Omental fat pad (tissue), 4 donors: ENCODE data around the gene TFCP2. TPM values are rescaled to one million over a fixed set of nuclear protein-coding genes. Genes with fewer than 3 reads are reported as not detected.

ENCODE experiments used
- ATAC-seq: fragments of 150-250 bp; one replicate; pipeline ENCODE4 v1.9.1; 2016; ENCODE audit warnings: mild to moderate bottlenecking, moderate library complexity; ENCODE audit not compliant: low FRiP score
- DNase-seq: peaks from one replicate; pipeline ENCODE4 v3.0.0-alpha.2; 2019; ENCODE audit warnings: low spot score
- CTCF ChIP-seq, 3 donors: fragments of 450-650 bp; IDR thresholded peaks; one replicate each; pipeline ENCODE4 v1.5.1; 2016 to 2017; ENCODE audit warnings: antibody characterized with exemption in 3 of 3, mild to moderate bottlenecking in 3 of 3, moderate library complexity in 2 of 3
- total RNA-seq, 4 donors: library from RNA; depleted of rRNA; stranded (reverse); fragments of >200 nt; gene quantifications; one replicate each; pipeline ENCODE4 v1.1.0, GENCODE V29; 2016

The TFCP2 gene
- total RNA-seq, 4 donors from 2014 or later: 10.1 to 14.3 (median 12.2) TPM

- ATAC-seq (no peak), DNase-seq (no peak)
- TF ChIP-seq CTCF (IDR thresholded peaks at IDR 0.05): no peak
Measured at GRCh38 chr12:51076236-51076930, 96.6 kb downstream of the TFCP2 start.

GRCh38 chr12:51075390-51075789, 97.5 kb downstream of the TFCP2 start:
- TF ChIP-seq CTCF (IDR thresholded peaks at IDR 0.05): no peak
- no peak for ATAC-seq
- DNase-seq: no peak

- DNase-seq: no peak
- no peak for TF ChIP-seq CTCF (IDR thresholded peaks at IDR 0.05)
- ATAC-seq: no peak
Measured at GRCh38 chr12:51071663-51072062, 101.3 kb downstream of the TFCP2 start.

GRCh38 chr12:51070004-51070403, 102.9 kb downstream of the TFCP2 start:
- TF ChIP-seq CTCF (IDR thresholded peaks at IDR 0.05): no peak
- ATAC-seq: no peak
- DNase-seq: no peak

- ATAC-seq (no peak), DNase-seq (no peak)
- no peak for TF ChIP-seq CTCF (IDR thresholded peaks at IDR 0.05)
Measured at GRCh38 chr12:51067771-51068170, 105.2 kb downstream of the TFCP2 start.

GRCh38 chr12:51067229-51067628, 105.7 kb downstream of the TFCP2 start:
- DNase-seq (no peak), ATAC-seq (no peak)
- TF ChIP-seq CTCF (IDR thresholded peaks at IDR 0.05): no peak

GRCh38 chr12:51065530-51065929, 107.4 kb downstream of the TFCP2 start:
- no peak for DNase-seq
- no peak for ATAC-seq
- no peak for TF ChIP-seq CTCF (IDR thresholded peaks at IDR 0.05)
